HCT116 (cell line): ENCODE measurements around the gene DHX57. TPM values are rescaled to one million over a fixed set of nuclear protein-coding genes. Genes with fewer than 3 reads are reported as not detected.

ENCODE experiments used
- ATAC-seq: fragments of 200-7000 bp; cut with Tn5 transposase; 2 replicates; pipeline ENCODE4 v1.9.1; 2020; ENCODE audit warnings: mild to moderate bottlenecking, moderate library complexity
- BruUV-seq: library from RNA; stranded (reverse); fragments of 400-500 nt; replicated peaks from 2 replicates; lab custom pipeline; 2021; lab: Mats Ljungman, UMichigan
- CTCF ChIA-PET: fragments of 300-600 bp; sonication (Branson Sonifier 250); formaldehyde crosslinking; loops from one replicate; lab custom pipeline; 2021; ENCODE audit warnings: antibody characterized with exemption; lab: Charles Lee
- POLR2A ChIA-PET: fragments of 300-600, 350-600 bp; sonication (Branson Sonifier 250); formaldehyde crosslinking; loops from one replicate; lab custom pipeline; 2021; ENCODE audit warnings: antibody characterized with exemption; lab: Charles Lee
- RAD21 ChIA-PET, 2 experiments: fragments of 300-600 bp; sonication (Branson Sonifier 250); formaldehyde crosslinking; loops; one replicate each; lab custom pipeline; 2023; ENCODE audit warnings: low total read pairs in 2 of 2; ENCODE audit not compliant: uncharacterized antibody in 2 of 2, unreplicated experiment in 2 of 2, low non-redundant PET in 1 of 2; lab: Charles Lee
- DNase-seq: peaks from one replicate; pipeline ENCODE4 v3.0.0-alpha.2; 2010; ENCODE audit warnings: low read depth, low spot score
- H2AFZ ChIP-seq: fragments of 200-600 bp; shearing (Covaris generic), sonication (generic); 2 replicates; pipeline ENCODE4 v1.6.1; 2017; ENCODE audit warnings: low read depth, mixed run types, mixed read lengths, antibody characterized with exemption, low read length; ENCODE audit not compliant: poor library complexity, severe bottlenecking
- H3K27ac ChIP-seq: 2 replicates; pipeline ENCODE4 v1.5.1; 2012; ENCODE audit warnings: low read depth, low read length
- H3K27me3 ChIP-seq: fragments of 200-600 bp; sonication (generic); 2 replicates; pipeline ENCODE4 v1.6.1; 2016; ENCODE audit warnings: mixed run types, low read length, mixed read lengths; ENCODE audit not compliant: insufficient read depth
- H3K36me3 ChIP-seq, 2 experiments: fragments of 200-500 bp in 1 of 2; fragments of 200-600 bp in 1 of 2; sonication (Bioruptor generic) in 1 of 2; sonication (generic) in 1 of 2; 2 replicates each; pipeline versions ENCODE4 v1.5.1 to v1.6.1; 2014 to 2016; ENCODE audit warnings: low read length in 2 of 2, inconsistent platforms in 1 of 2, mixed read lengths in 1 of 2, mixed run types in 1 of 2; ENCODE audit not compliant: insufficient read depth in 2 of 2, control insufficient read depth in 1 of 2
- H3K4me1 ChIP-seq, 2 experiments: fragments of 200-600 bp in 1 of 2; sonication (generic) in 1 of 2; 2 replicates each; pipeline versions ENCODE4 v1.5.1 to v1.6.1; 2012 to 2017; ENCODE audit warnings: low read length in 2 of 2, inconsistent platforms in 1 of 2, mild to moderate bottlenecking in 1 of 2, mixed read lengths in 1 of 2, mixed run types in 1 of 2, moderate library complexity in 1 of 2; ENCODE audit not compliant: insufficient read depth in 2 of 2, control insufficient read depth in 1 of 2
- H3K4me2 ChIP-seq: fragments of 200-600 bp; sonication (generic); 2 replicates; pipeline ENCODE4 v1.6.1; 2017; ENCODE audit warnings: mixed run types, low read length, mixed read lengths
- H3K4me3 ChIP-seq, 2 experiments: fragments of 200-600 bp in 1 of 2; sonication (generic) in 1 of 2; replicated peaks in 1 of 2; 2 replicates each; pipeline ENCODE4 v1.5.1; 2011 to 2016; ENCODE audit warnings: low read length in 2 of 2, control low read depth in 1 of 2, low read depth in 1 of 2, mild to moderate bottlenecking in 1 of 2, mixed read lengths in 1 of 2, mixed run types in 1 of 2
- H3K79me2 ChIP-seq: fragments of 200-600 bp; sonication (generic); 2 replicates; pipeline ENCODE4 v1.6.1; 2017; ENCODE audit warnings: mild to moderate bottlenecking, mixed run types, low read length, moderate library complexity, mixed read lengths; ENCODE audit not compliant: insufficient read depth
- H3K9ac ChIP-seq: fragments of 200-600 bp; sonication (generic); 2 replicates; pipeline ENCODE4 v1.6.1; 2016; ENCODE audit warnings: low read length, mixed read lengths
- H3K9me2 ChIP-seq: fragments of 200-600 bp; sonication (generic), shearing (Covaris generic); 2 replicates; pipeline ENCODE4 v1.6.1; 2017; ENCODE audit warnings: mixed run types, mild to moderate bottlenecking, moderate library complexity; ENCODE audit not compliant: insufficient read depth
- H3K9me3 ChIP-seq, 2 experiments: fragments of 200-500 bp in 1 of 2; fragments of 200-600 bp in 1 of 2; sonication (Bioruptor generic) in 1 of 2; sonication (generic) in 1 of 2; 2 replicates each; pipeline ENCODE4 v1.6.1; 2014 to 2017; ENCODE audit warnings: low read length in 2 of 2, mixed read lengths in 2 of 2, inconsistent platforms in 1 of 2, low read depth in 1 of 2, mild to moderate bottlenecking in 1 of 2, mixed run types in 1 of 2, moderate library complexity in 1 of 2; ENCODE audit not compliant: control insufficient read depth in 1 of 2, insufficient read depth in 1 of 2
- H4K20me1 ChIP-seq: fragments of 200-600 bp; sonication (generic), shearing (Covaris generic); 2 replicates; pipeline ENCODE4 v1.6.1; 2017; ENCODE audit warnings: mixed run types, mild to moderate bottlenecking, moderate library complexity; ENCODE audit not compliant: insufficient read depth
- CBX3 ChIP-seq: IDR thresholded peaks from 2 replicates; pipeline ENCODE4 v1.6.1; 2012; ENCODE audit warnings: low read depth
- CEBPB ChIP-seq: IDR thresholded peaks from 2 replicates; pipeline ENCODE4 v1.6.1; 2012; ENCODE audit warnings: low read depth
- EGR1 ChIP-seq: IDR thresholded peaks from 2 replicates; pipeline ENCODE4 v1.6.1; 2012; ENCODE audit warnings: low read depth
- EZH2 ChIP-seq: fragments of 200-600 bp; sonication (generic); IDR thresholded peaks from 2 replicates; pipeline ENCODE4 v1.6.1; 2017; ENCODE audit warnings: antibody characterized with exemption, mixed run types
- EZH2phosphoT487 ChIP-seq: fragments of 200-600 bp; IDR thresholded peaks from 2 replicates; pipeline ENCODE4 v1.6.1; 2018; ENCODE audit warnings: antibody characterized with exemption, borderline replicate concordance
- RAD21 ChIP-seq: IDR thresholded peaks from 2 replicates; pipeline ENCODE4 v1.6.1; 2012; ENCODE audit warnings: low read depth, mild to moderate bottlenecking
- REST ChIP-seq: IDR thresholded peaks from 2 replicates; pipeline ENCODE4 v1.6.1; 2012; ENCODE audit warnings: low read depth
- ZBTB33 ChIP-seq: IDR thresholded peaks from 2 replicates; pipeline ENCODE4 v1.6.1; 2011; ENCODE audit warnings: mild to moderate bottlenecking, low read length, moderate library complexity; ENCODE audit not compliant: insufficient replicate concordance; ENCODE audit errors: extremely low read depth
- ZFX ChIP-seq: fragments of 450-650 bp; IDR thresholded peaks from 2 replicates; pipeline ENCODE4 v1.6.1; 2017
- intact Hi-C: fragments of 100-400 bp; cut with micrococcal nuclease; formaldehyde crosslinking; loops from 2 replicates; pipeline ENCODE4 v1.10.0; 2022
- total RNA-seq: library from RNA; stranded (reverse); gene quantifications from one replicate; pipeline ENCODE4 v1.2.1, GENCODE V29; 2021; ENCODE audit not compliant: unreplicated experiment
- TF ChIP-seq, protein P1 (sequence below): IDR thresholded peaks from 2 replicates; pipeline ENCODE4 v1.6.1; 2012

Gene DHX57
- total RNA-seq, 1 experiment from 2014 or later = 19.4 TPM

DNA sequence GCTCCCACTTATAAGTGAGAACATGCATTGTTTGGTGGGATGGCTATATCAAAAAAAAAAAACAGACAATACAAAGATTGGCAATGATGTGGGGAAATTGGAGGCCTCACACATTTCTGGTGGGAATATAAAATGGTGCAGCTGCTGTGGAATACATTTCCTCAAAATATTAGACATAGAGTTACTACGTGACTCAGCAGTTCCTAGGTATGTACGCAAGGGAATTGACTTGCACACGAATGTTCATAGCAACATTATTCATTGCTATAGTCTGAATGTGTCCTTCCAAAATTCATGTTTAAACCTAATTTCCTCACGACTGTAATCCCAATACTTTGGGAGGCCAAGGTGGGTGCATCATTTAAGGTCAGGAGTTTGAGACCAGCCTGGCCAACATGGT lies 11.6 kb upstream of the DHX57 start:
- POLR2A ChIA-PET = interaction anchor here (1.2 kb wide), 1 partner anchor 136 kb away, joined by 3 read pairs; the partner anchor contains the start of gene SRSF7
- CTCF ChIA-PET = no interaction called here
- DNase-seq (no peak), ATAC-seq (no peak)
- Histone ChIP-seq H2AFZ (no peak overlapping the region), H3K9me2 (no peaks in the 10 kb centered on the region), H3K79me2 (no peaks in the 10 kb centered on the region), H3K4me2 (no peak overlapping the region), H3K9ac (no peak overlapping the region), H3K27ac (no peak overlapping the region), H3K36me3 (no peaks in the 10 kb centered on the region), H3K4me3 (no peak overlapping the region), H3K27me3 (no peaks in the 10 kb centered on the region), H4K20me1 (no peaks in the 10 kb centered on the region), H3K9me3 (no peaks in the 10 kb centered on the region), H3K4me1 (no peaks in the 10 kb centered on the region)
- no TSS peak for BruUV-seq
- intact Hi-C loops = no loop called here
- RAD21 ChIA-PET = no interaction called here
- TF ChIP-seq EGR1 (no peak), REST (no peak), CBX3 (no peak), EZH2 (no peak), RAD21 (no peak), CEBPB (no peak), ZBTB33 (no peak), ZFX (no peak), EZH2phosphoT487 (no peak)
- TF ChIP-seq, protein P1, sequence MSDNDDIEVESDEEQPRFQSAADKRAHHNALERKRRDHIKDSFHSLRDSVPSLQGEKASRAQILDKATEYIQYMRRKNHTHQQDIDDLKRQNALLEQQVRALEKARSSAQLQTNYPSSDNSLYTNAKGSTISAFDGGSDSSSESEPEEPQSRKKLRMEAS = no peak
